Ovary (tissue), 3 donors: ENCODE results near the gene ITPK1.

ENCODE experiments used
- POLR2A ChIP-seq: fragments of 450-650 bp; IDR thresholded peaks from one replicate; pipeline ENCODE4 v1.6.1; 2017; ENCODE audit warnings: antibody characterized with exemption, mild to moderate bottlenecking, moderate library complexity
- TF ChIP-seq, protein P1 (sequence below), 3 donors: fragments of 450-650 bp in 2 of 3; fragments of 200-600 bp in 1 of 3; IDR thresholded peaks; one replicate each; pipeline versions ENCODE4 v1.5.1 to v1.8.0; 2016 to 2022; ENCODE audit warnings: antibody characterized with exemption in 3 of 3, mild to moderate bottlenecking in 1 of 3
- donor health status: DM: no; HTN: no; CAD: no.

- TF ChIP-seq, protein P1, sequence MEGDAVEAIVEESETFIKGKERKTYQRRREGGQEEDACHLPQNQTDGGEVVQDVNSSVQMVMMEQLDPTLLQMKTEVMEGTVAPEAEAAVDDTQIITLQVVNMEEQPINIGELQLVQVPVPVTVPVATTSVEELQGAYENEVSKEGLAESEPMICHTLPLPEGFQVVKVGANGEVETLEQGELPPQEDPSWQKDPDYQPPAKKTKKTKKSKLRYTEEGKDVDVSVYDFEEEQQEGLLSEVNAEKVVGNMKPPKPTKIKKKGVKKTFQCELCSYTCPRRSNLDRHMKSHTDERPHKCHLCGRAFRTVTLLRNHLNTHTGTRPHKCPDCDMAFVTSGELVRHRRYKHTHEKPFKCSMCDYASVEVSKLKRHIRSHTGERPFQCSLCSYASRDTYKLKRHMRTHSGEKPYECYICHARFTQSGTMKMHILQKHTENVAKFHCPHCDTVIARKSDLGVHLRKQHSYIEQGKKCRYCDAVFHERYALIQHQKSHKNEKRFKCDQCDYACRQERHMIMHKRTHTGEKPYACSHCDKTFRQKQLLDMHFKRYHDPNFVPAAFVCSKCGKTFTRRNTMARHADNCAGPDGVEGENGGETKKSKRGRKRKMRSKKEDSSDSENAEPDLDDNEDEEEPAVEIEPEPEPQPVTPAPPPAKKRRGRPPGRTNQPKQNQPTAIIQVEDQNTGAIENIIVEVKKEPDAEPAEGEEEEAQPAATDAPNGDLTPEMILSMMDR (IDR thresholded peaks at IDR 0.05), result no peak
- no peak for TF ChIP-seq POLR2A
These were observed 1.0 kb downstream of the ITPK1 start for GRCh38 chr14:93114713-93115068.
